Prostate gland (tissue), 2 donors: ENCODE data around the gene OTOP3. TPM values are rescaled to one million over a fixed set of nuclear protein-coding genes. Genes with fewer than 3 reads are reported as not detected.

ENCODE experiments used
- DNase-seq: peaks from one replicate; pipeline ENCODE4 v3.0.0-alpha.2; 2019; ENCODE audit warnings: low spot score
- H3K27ac ChIP-seq, 2 donors: fragments of 200-600 bp; sonication (generic); 2 replicates each; pipeline ENCODE4 v1.5.1; 2017 to 2019
- H3K27me3 ChIP-seq: fragments of 200-600 bp; sonication (generic); replicated peaks from 2 replicates; pipeline ENCODE4 v1.5.1; 2019; ENCODE audit not compliant: insufficient read depth
- H3K36me3 ChIP-seq, 2 donors: fragments of 200-600 bp; sonication (generic); 1 replicate in 1 of 2; 2 replicates in 1 of 2; pipeline versions ENCODE4 v1.5.1 to v1.8.1; 2017 to 2019
- H3K4me1 ChIP-seq: fragments of 200-600 bp; sonication (generic); replicated peaks from 2 replicates; pipeline ENCODE4 v1.5.1; 2019
- H3K4me3 ChIP-seq, 2 donors: fragments of 200-600 bp; sonication (generic); 2 replicates each; pipeline ENCODE4 v1.5.1; 2017 to 2019
- H3K9me3 ChIP-seq: fragments of 200-600 bp; sonication (generic); 2 replicates; pipeline ENCODE4 v1.5.1; 2017
- POLR2A ChIP-seq: fragments of 450-650 bp; IDR thresholded peaks from one replicate; pipeline ENCODE4 v1.6.1; 2016; ENCODE audit warnings: antibody characterized with exemption, mild to moderate bottlenecking
- POLR2AphosphoS5 ChIP-seq: sonication (generic); formaldehyde crosslinking; IDR thresholded peaks from one replicate; pipeline ENCODE4 v1.6.1; 2017; ENCODE audit warnings: antibody characterized with exemption
- WGBS: methylation state at CpG from one replicate; pipeline ENCODE4 v1.1.5; 2018; 5-methylcytosine and 5-hydroxymethylcytosine counted together
- intact Hi-C: fragments of 100-400 bp; cut with DNase I; formaldehyde crosslinking; loops from one replicate; pipeline ENCODE4 v1.14.2; 2022
- total RNA-seq, 2 donors: library from RNA; depleted of rRNA; stranded (reverse); fragments of >200 nt; gene quantifications; one replicate each; pipeline ENCODE4 v1.1.0, GENCODE V29; 2016
- TF ChIP-seq, protein P1 (sequence below), 4 experiments: fragments of 200-600 bp in 2 of 4; fragments of 450-650 bp in 2 of 4; sonication (generic) in 2 of 4; IDR thresholded peaks; 1 replicate in 3 of 4; 2 replicates in 1 of 4; pipeline ENCODE4 v1.5.1; 2016 to 2019; ENCODE audit warnings: antibody characterized with exemption in 4 of 4, mild to moderate bottlenecking in 2 of 4, moderate library complexity in 2 of 4

Gene OTOP3
- total RNA-seq, 2 donors from 2014 or later, result not detected

DNA sequence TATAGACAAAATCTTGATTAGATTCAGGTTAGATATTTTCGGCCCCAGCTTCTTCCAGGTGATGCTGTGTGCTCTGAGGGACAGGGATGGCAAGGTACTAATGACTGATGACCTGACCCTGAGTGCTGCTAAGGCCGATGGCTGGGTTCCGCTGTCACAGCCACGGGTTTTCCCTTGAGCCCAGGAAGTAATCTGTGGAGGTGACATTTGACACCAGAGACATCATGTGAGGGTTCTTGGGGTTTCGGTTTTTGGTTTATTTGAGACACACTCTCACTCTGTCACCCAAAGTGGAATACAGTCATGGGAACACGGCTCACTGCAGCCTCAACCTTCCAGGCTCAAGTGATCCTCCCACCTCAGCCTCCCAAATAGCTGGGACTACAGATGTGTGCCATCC lies 9.8 kb downstream of the OTOP3 start:
- 42% methylated on average over 6 of the region's 6 CpGs for WGBS
- intact Hi-C loops, result no loop called here
- no peak for TF ChIP-seq POLR2AphosphoS5
- TF ChIP-seq, protein P1, sequence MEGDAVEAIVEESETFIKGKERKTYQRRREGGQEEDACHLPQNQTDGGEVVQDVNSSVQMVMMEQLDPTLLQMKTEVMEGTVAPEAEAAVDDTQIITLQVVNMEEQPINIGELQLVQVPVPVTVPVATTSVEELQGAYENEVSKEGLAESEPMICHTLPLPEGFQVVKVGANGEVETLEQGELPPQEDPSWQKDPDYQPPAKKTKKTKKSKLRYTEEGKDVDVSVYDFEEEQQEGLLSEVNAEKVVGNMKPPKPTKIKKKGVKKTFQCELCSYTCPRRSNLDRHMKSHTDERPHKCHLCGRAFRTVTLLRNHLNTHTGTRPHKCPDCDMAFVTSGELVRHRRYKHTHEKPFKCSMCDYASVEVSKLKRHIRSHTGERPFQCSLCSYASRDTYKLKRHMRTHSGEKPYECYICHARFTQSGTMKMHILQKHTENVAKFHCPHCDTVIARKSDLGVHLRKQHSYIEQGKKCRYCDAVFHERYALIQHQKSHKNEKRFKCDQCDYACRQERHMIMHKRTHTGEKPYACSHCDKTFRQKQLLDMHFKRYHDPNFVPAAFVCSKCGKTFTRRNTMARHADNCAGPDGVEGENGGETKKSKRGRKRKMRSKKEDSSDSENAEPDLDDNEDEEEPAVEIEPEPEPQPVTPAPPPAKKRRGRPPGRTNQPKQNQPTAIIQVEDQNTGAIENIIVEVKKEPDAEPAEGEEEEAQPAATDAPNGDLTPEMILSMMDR (IDR thresholded peaks at IDR 0.05), result no peak
- no peak for TF ChIP-seq POLR2A

DNA sequence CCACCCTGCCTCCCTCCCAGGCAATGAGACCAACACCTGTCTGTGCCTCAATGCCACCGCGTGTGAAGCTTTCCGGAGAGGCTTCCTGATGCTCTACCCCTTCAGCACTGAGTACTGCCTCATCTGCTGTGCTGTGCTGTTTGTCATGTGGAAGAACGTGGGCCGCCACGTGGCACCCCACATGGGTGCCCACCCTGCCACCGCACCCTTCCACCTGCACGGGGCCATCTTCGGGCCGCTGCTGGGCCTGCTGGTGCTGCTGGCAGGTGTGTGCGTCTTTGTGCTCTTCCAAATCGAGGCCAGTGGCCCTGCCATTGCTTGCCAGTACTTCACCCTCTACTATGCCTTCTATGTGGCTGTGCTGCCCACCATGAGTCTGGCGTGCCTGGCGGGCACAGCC lies 10.9 kb downstream of the OTOP3 start:
- H3K4me1 ChIP-seq, result no peaks in the 10 kb centered on the region
- no peaks in the 10 kb centered on the region for H3K36me3 ChIP-seq
- intact Hi-C loops, result no loop called here
- no peak for TF ChIP-seq POLR2A
- TF ChIP-seq, protein P1 (IDR thresholded peaks at IDR 0.05), result no peak
- TF ChIP-seq POLR2AphosphoS5, result no peak
- WGBS, result 86% methylated on average over 14 of the region's 14 CpGs
- no peak overlapping the region for H3K27ac ChIP-seq
- no peak overlapping the region for H3K4me3 ChIP-seq
- H3K27me3 ChIP-seq, result peaks cover 6% of the 10 kb centered on the region
- H3K9me3 ChIP-seq, result no peaks in the 10 kb centered on the region
- no peak for DNase-seq

More for the DNA sequence above, 9.8 kb downstream of the OTOP3 start:
- Histone ChIP-seq H3K36me3 (no peaks in the 10 kb centered on the region), H3K27me3 (peaks cover 6% of the 10 kb centered on the region), H3K4me3 (no peak overlapping the region), H3K9me3 (no peaks in the 10 kb centered on the region), H3K4me1 (no peaks in the 10 kb centered on the region), H3K27ac (no peak overlapping the region)
- DNase-seq, result no peak

DNA sequence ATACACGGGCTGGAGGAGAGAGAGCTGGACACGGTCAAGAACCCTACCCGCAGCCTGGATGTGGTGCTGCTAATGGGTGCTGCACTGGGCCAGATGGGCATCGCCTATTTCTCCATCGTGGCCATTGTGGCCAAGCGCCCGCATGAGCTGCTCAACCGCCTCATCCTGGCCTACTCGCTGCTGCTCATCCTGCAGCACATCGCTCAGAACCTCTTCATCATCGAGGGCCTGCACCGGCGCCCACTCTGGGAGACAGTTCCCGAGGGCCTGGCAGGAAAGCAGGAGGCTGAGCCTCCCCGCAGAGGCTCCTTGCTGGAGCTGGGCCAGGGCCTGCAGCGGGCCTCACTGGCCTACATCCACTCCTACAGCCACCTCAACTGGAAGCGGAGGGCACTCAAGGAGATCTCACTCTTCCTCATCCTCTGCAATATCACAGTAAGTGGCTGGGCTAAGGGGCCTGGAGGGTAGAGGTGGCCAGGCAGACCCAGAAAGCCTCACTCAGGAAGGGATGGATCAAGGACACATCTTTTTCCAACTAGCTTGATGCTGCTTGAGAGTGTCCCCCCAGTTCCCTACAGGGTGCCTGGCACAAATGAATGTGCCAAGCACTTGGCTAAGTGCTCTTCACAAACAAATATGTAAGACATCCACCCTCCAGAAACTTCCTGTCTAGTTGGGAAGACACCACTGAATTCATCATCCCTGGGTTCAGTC lies 11.5 kb downstream of the OTOP3 start:
- Histone ChIP-seq H3K4me1 (no peaks in the 10 kb centered on the region), H3K9me3 (no peaks in the 10 kb centered on the region), H3K36me3 (no peaks in the 10 kb centered on the region), H3K4me3 (no peak overlapping the region), H3K27ac (no peak overlapping the region), H3K27me3 (peaks cover 2% of the 10 kb centered on the region)
- 93% methylated on average over 17 of the region's 17 CpGs for WGBS
- intact Hi-C loops, result no loop called here
- TF ChIP-seq, protein P1 (IDR thresholded peaks at IDR 0.05), result no peak
- TF ChIP-seq POLR2AphosphoS5 (no peak), POLR2A (no peak)
- DNase-seq, result no peak

DNA sequence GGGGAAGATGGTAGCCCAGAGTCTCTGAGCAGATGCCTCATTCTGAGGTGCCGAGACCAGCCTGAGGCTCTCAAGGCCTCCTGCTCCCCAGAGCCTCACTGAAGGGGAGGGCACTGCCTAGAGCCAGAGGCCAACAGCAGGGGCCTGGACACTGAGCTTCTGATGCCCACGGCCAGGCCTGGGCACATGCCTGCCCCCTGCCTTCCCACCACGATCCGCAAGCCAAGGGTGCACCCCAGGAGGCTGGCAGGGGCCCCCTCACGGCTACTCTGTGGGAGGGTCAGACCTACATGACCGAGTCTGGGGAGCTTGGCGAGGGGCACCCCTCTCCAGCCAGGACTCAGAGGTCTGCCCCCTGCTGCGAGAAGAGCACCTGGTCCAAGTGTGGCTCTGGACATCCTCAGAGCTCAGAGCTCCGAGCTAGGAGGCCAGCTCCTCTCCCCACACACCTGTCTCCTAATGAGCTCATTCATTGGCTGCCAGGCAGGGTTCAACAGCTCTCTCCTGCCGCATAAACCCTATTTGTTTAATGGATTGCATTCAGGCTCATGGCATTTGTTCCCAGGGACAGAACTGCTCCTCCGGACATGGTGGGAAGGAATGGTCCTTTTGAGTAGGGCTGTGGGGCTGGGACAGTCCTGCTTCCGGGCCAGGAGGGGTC lies 13.9 kb downstream of the OTOP3 start:
- Histone ChIP-seq H3K36me3 (no peaks in the 10 kb centered on the region), H3K4me3 (no peak overlapping the region), H3K9me3 (no peaks in the 10 kb centered on the region), H3K27ac (no peak overlapping the region), H3K4me1 (no peaks in the 10 kb centered on the region), H3K27me3 (no peaks in the 10 kb centered on the region)
- intact Hi-C loops, result no loop called here
- TF ChIP-seq POLR2AphosphoS5 (no peak), POLR2A (no peak)
- TF ChIP-seq, protein P1 (IDR thresholded peaks at IDR 0.05), result no peak
- no peak for DNase-seq
- 53% methylated on average over 10 of the region's 12 CpGs for WGBS

DNA sequence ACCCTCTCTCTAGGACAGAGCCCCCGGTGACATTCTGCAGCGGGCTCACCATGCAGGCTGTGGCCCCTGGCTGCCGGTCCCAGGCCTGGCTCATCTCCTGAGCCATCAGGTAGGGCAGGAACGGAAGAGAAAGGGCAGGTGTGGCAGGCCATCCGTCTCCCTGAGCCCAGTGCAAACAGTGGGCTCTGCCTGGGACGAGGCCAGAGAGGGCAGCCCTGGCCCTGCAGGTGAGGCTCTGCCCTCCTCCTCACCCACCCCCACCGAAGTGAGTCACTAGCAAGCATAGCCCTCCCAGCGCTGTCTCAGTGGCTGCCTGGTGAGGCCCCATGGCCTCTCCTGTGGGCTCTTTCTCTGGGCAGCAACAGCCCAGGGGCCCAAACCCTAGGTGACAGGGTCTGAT lies 14.5 kb downstream of the OTOP3 start:
- intact Hi-C loops, result no loop called here
- WGBS, result 35% methylated on average over 8 of the region's 8 CpGs

More for the DNA sequence above, 14.5 kb downstream of the OTOP3 start:
- no peak overlapping the region for H3K4me3 ChIP-seq
- TF ChIP-seq POLR2AphosphoS5 (no peak), POLR2A (no peak)
- TF ChIP-seq, protein P1 (IDR thresholded peaks at IDR 0.05), result no peak
- no peaks in the 10 kb centered on the region for H3K36me3 ChIP-seq
- no peak for DNase-seq
- H3K27me3 ChIP-seq, result no peaks in the 10 kb centered on the region
- no peak overlapping the region for H3K27ac ChIP-seq
- H3K9me3 ChIP-seq, result no peaks in the 10 kb centered on the region
- no peaks in the 10 kb centered on the region for H3K4me1 ChIP-seq
